ENCODE results near the gene NHLH1.

NHLH1 gene

DNA sequence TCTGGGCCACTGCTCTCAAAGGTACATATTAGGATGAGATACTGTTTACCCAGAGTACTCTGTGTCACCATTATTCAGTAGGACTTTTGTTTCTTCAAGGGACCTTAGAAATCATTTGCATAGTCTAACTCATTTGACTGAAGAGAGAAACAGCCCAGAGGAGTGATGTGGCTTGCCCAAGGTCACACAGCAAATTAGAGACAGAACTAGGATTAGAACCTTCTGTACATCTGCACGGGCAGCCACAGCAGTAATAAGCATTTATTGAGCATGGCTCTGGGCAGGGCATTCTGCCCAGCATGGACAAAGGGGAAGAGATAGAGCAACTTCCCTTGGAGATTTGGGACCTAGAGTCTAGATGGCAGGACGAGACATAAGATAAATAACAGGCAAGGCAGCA is 5.7 kb upstream of the NHLH1 start:
- Histone ChIP-seq H3K4ac (ENCODE audit: low read depth, low read length) (no peak overlapping the region), H3K27me3 (ENCODE audit: insufficient read depth, low read length) (no peaks in the 10 kb centered on the region), H3K9ac (ENCODE audit: low read length) (no peak overlapping the region), H3K79me2 (ENCODE audit: control insufficient read depth, insufficient read depth, low read length, poor library complexity) (no peaks in the 10 kb centered on the region), H3K79me1 (ENCODE audit: low read length) (no peaks in the 10 kb centered on the region), H3K27ac (ENCODE audit: low read depth, low read length) (no peak overlapping the region), H2AFZ (ENCODE audit: insufficient read depth, low read length, poor library complexity) (no peak overlapping the region), H3K4me3 (ENCODE audit: low read depth, low read length) (no peak overlapping the region), H3K18ac (ENCODE audit: low read length) (no peak overlapping the region), H4K8ac (ENCODE audit: low read depth, low read length) (no peak overlapping the region), H3K9me3 (ENCODE audit: insufficient read depth, low read depth, low read length) (no peaks in the 10 kb centered on the region), H4K91ac (ENCODE audit: low read depth, low read length) (no peak overlapping the region), H2AK5ac (ENCODE audit: low read length) (no peak overlapping the region), H3K4me2 (ENCODE audit: low read length) (no peak overlapping the region), H4K12ac (ENCODE audit: low read depth, low read length) (no peak overlapping the region), H2BK120ac (ENCODE audit: insufficient read depth, low read length, poor library complexity) (no peak overlapping the region), H3K36me3 (ENCODE audit: control insufficient read depth in 1 of 2, insufficient read depth in 2 of 2, low read length in 2 of 2) (peaks cover 21 to 38% of the 10 kb centered on the region in 2 experiments), H3K14ac (ENCODE audit: low read length) (no peak overlapping the region), H2BK5ac (ENCODE audit: low read depth, low read length, poor library complexity) (no peak overlapping the region), H3K4me1 (ENCODE audit: control insufficient read depth in 1 of 2, insufficient read depth in 2 of 2, low read length in 2 of 2) (peaks cover 6 to 7% of the 10 kb centered on the region in 2 experiments), H2BK12ac (ENCODE audit: low read length) (no peak overlapping the region), H3K23ac (ENCODE audit: low read length) (no peak overlapping the region)
- no CpG with 5 or more reads among the region's 2 CpGs for WGBS (ENCODE audit: extremely low coverage, insufficient coverage, insufficient read length)
- no peak for DNase-seq

DNA sequence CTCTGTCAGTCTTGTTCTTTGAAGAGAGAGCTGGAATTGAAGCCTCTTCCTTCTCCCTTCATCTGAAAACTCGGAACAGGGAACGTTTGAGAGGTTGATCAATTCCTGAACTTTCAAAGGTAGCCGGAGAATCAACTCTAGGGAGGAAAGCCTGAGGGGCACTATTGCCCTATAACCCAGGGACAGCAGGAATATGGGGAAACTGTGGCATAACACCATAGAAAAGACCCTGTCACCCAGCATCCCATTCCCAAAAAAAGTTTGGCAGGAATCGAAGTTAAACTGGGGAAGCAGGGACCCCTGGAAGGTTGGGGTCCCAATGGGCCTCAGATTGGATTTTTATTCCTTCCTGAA is 5.1 kb upstream of the NHLH1 start:
- Histone ChIP-seq H3K4me1 (ENCODE audit: control insufficient read depth in 1 of 2, insufficient read depth in 2 of 2, low read length in 2 of 2) (peaks cover 6 to 7% of the 10 kb centered on the region in 2 experiments), H3K4ac (ENCODE audit: low read depth, low read length) (no peak overlapping the region), H3K27ac (ENCODE audit: low read depth, low read length) (no peak overlapping the region), H3K18ac (ENCODE audit: low read length) (no peak overlapping the region), H2BK5ac (ENCODE audit: low read depth, low read length, poor library complexity) (no peak overlapping the region), H2AFZ (ENCODE audit: insufficient read depth, low read length, poor library complexity) (no peak overlapping the region), H4K8ac (ENCODE audit: low read depth, low read length) (no peak overlapping the region), H3K9me3 (ENCODE audit: insufficient read depth, low read depth, low read length) (no peaks in the 10 kb centered on the region), H2BK12ac (ENCODE audit: low read length) (no peak overlapping the region), H2BK120ac (ENCODE audit: insufficient read depth, low read length, poor library complexity) (no peak overlapping the region), H3K23ac (ENCODE audit: low read length) (no peak overlapping the region), H3K4me3 (ENCODE audit: low read depth, low read length) (no peak overlapping the region), H3K14ac (ENCODE audit: low read length) (no peak overlapping the region), H4K12ac (ENCODE audit: low read depth, low read length) (peak overlapping the region; percentile 16), H3K36me3 (ENCODE audit: control insufficient read depth in 1 of 2, insufficient read depth in 2 of 2, low read length in 2 of 2) (peaks cover 16 to 32% of the 10 kb centered on the region in 2 experiments), H3K79me2 (ENCODE audit: control insufficient read depth, insufficient read depth, low read length, poor library complexity) (no peaks in the 10 kb centered on the region), H3K9ac (ENCODE audit: low read length) (no peak overlapping the region), H3K79me1 (ENCODE audit: low read length) (no peaks in the 10 kb centered on the region), H2AK5ac (ENCODE audit: low read length) (no peak overlapping the region), H3K27me3 (ENCODE audit: insufficient read depth, low read length) (no peaks in the 10 kb centered on the region), H4K91ac (ENCODE audit: low read depth, low read length) (peak overlapping the region; percentile 13), H3K4me2 (ENCODE audit: low read length) (no peak overlapping the region)
- no CpG with 5 or more reads among the region's 4 CpGs for WGBS (ENCODE audit: extremely low coverage, insufficient coverage, insufficient read length)
- DNase-seq, result no peak

DNA sequence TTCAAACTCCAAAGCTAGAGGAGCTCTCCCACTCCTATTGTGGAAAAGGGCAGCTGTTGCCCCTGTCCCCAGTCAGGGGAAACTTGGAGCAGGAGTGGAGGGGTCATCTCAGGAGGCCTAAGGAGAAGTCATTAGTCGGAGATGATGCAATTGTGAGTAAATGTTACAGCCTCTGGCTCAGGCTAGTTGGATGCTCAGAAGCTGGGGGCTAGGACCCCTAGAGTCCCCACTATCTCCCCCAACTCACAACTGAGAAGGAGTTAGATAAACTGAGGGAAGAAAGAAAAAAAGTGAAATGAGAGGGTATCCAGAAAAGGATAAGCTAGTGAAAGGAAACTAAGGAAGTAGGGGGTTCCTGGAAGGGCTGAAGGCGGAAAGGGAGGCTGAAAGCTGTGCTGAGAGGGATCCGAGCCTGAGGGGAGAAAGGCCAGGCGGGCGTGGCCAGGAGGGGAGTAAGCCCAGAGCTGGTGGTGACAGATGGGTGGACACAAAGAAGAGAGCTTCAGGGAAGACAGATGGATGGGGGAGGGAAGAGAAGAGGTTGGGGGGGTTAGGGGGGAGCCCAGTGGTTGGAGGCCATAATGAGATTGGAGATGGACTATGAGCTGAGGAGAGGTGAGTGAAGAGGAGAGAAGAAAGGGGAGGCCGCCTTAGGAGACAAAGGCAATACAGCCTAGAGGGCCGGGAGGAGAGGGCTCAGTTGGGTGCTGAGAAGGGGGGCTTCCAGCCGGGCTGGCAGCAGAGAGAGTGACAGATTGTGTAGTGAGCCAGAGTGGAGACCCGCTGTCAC is 4.5 kb upstream of the NHLH1 start:
- no peak overlapping the region for H2AK5ac ChIP-seq (ENCODE audit: low read length)
- no peak overlapping the region for H2BK120ac ChIP-seq (ENCODE audit: insufficient read depth, low read length, poor library complexity)
- no peak overlapping the region for H4K12ac ChIP-seq (ENCODE audit: low read depth, low read length)
- no peak for DNase-seq
- H3K36me3 ChIP-seq (ENCODE audit: control insufficient read depth in 1 of 2, insufficient read depth in 2 of 2, low read length in 2 of 2), result peaks cover 13 to 27% of the 10 kb centered on the region in 2 experiments
- H3K27me3 ChIP-seq (ENCODE audit: insufficient read depth, low read length), result no peaks in the 10 kb centered on the region
- H4K91ac ChIP-seq (ENCODE audit: low read depth, low read length), result peak overlapping the region; percentile 48
- no peak overlapping the region for H3K18ac ChIP-seq (ENCODE audit: low read length)
- H3K4me3 ChIP-seq (ENCODE audit: low read depth, low read length), result no peak overlapping the region
- no peak overlapping the region for H2AFZ ChIP-seq (ENCODE audit: insufficient read depth, low read length, poor library complexity)
- H3K4me1 ChIP-seq (ENCODE audit: control insufficient read depth in 1 of 2, insufficient read depth in 2 of 2, low read length in 2 of 2), result peaks cover 6 to 7% of the 10 kb centered on the region in 2 experiments
- H3K4me2 ChIP-seq (ENCODE audit: low read length), result no peak overlapping the region
- no peak overlapping the region for H3K4ac ChIP-seq (ENCODE audit: low read depth, low read length)
- H2BK12ac ChIP-seq (ENCODE audit: low read length), result no peak overlapping the region
- H3K27ac ChIP-seq (ENCODE audit: low read depth, low read length), result no peak overlapping the region
- H3K23ac ChIP-seq (ENCODE audit: low read length), result no peak overlapping the region
- no peak overlapping the region for H4K8ac ChIP-seq (ENCODE audit: low read depth, low read length)
- H3K79me2 ChIP-seq (ENCODE audit: control insufficient read depth, insufficient read depth, low read length, poor library complexity), result no peaks in the 10 kb centered on the region
- no peaks in the 10 kb centered on the region for H3K9me3 ChIP-seq (ENCODE audit: insufficient read depth, low read depth, low read length)
- H3K9ac ChIP-seq (ENCODE audit: low read length), result no peak overlapping the region
- no CpG with 5 or more reads among the region's 9 CpGs for WGBS (ENCODE audit: extremely low coverage, insufficient coverage, insufficient read length)
- no peaks in the 10 kb centered on the region for H3K79me1 ChIP-seq (ENCODE audit: low read length)
- no peak overlapping the region for H2BK5ac ChIP-seq (ENCODE audit: low read depth, low read length, poor library complexity)
- H3K14ac ChIP-seq (ENCODE audit: low read length), result no peak overlapping the region

- Histone ChIP-seq H3K79me2 (ENCODE audit: control insufficient read depth, insufficient read depth, low read length, poor library complexity) (no peaks in the 10 kb centered on the region), H3K9ac (ENCODE audit: low read length) (no peak overlapping the region), H3K27ac (ENCODE audit: low read depth, low read length) (no peak overlapping the region), H3K18ac (ENCODE audit: low read length) (no peak overlapping the region), H3K9me3 (ENCODE audit: insufficient read depth, low read depth, low read length) (no peaks in the 10 kb centered on the region), H4K12ac (ENCODE audit: low read depth, low read length) (no peak overlapping the region), H3K14ac (ENCODE audit: low read length) (no peak overlapping the region), H2AK5ac (ENCODE audit: low read length) (no peak overlapping the region), H3K4me2 (ENCODE audit: low read length) (no peak overlapping the region), H2BK120ac (ENCODE audit: insufficient read depth, low read length, poor library complexity) (no peak overlapping the region), H4K91ac (ENCODE audit: low read depth, low read length) (no peak overlapping the region), H4K8ac (ENCODE audit: low read depth, low read length) (no peak overlapping the region), H2AFZ (ENCODE audit: insufficient read depth, low read length, poor library complexity) (no peak overlapping the region), H3K4me3 (ENCODE audit: low read depth, low read length) (no peak overlapping the region), H3K36me3 (ENCODE audit: control insufficient read depth in 1 of 2, insufficient read depth in 2 of 2, low read length in 2 of 2) (peaks cover 9 to 21% of the 10 kb centered on the region in 2 experiments), H3K27me3 (ENCODE audit: insufficient read depth, low read length) (no peaks in the 10 kb centered on the region), H3K79me1 (ENCODE audit: low read length) (no peaks in the 10 kb centered on the region), H3K4me1 (ENCODE audit: control insufficient read depth in 1 of 2, insufficient read depth in 2 of 2, low read length in 2 of 2) (peaks cover 6 to 7% of the 10 kb centered on the region in 2 experiments), H2BK5ac (ENCODE audit: low read depth, low read length, poor library complexity) (no peak overlapping the region), H2BK12ac (ENCODE audit: low read length) (no peak overlapping the region), H3K23ac (ENCODE audit: low read length) (no peak overlapping the region), H3K4ac (ENCODE audit: low read depth, low read length) (no peak overlapping the region)
- no CpG with 5 or more reads among the region's 5 CpGs for WGBS (ENCODE audit: extremely low coverage, insufficient coverage, insufficient read length)
- no peak for DNase-seq
Observed at GRCh38 chr1:160363010-160363409, 3.9 kb upstream of the NHLH1 start.
